OCI-LY1 (cell line): Measurements from ENCODE around the gene CCDC40.

Source experiments
- H2AFZ ChIP-seq: fragments of 200-600 bp; sonication (generic), shearing (Covaris generic); 2 replicates; pipeline ENCODE4 v1.6.0; 2014; ENCODE audit warnings: antibody characterized with exemption, mild to moderate bottlenecking, low read length
- H3F3A ChIP-seq: fragments of 200-600 bp; sonication (generic), shearing (Covaris generic); 2 replicates; pipeline ENCODE4 v1.6.0; 2014; ENCODE audit warnings: mild to moderate bottlenecking, antibody characterized with exemption, low read length, moderate library complexity; ENCODE audit not compliant: insufficient read depth
- H3K27ac ChIP-seq: fragments of 200-600 bp; sonication (generic); 2 replicates; pipeline ENCODE4 v1.5.1; 2014; ENCODE audit warnings: low read length, mixed run types, mild to moderate bottlenecking, low read depth; ENCODE audit not compliant: poor library complexity, severe bottlenecking
- H3K27me3 ChIP-seq: fragments of 200-600 bp; sonication (generic); 2 replicates; pipeline ENCODE4 v1.6.0; 2014; ENCODE audit warnings: antibody characterized with exemption, mild to moderate bottlenecking, low read length, moderate library complexity; ENCODE audit not compliant: insufficient read depth
- H3K36me3 ChIP-seq: fragments of 200-600 bp; sonication (generic); 2 replicates; pipeline ENCODE4 v1.6.1; 2014; ENCODE audit warnings: mild to moderate bottlenecking, antibody characterized with exemption, low read length, moderate library complexity, mixed read lengths; ENCODE audit not compliant: insufficient read depth
- H3K4me1 ChIP-seq: fragments of 200-600 bp; sonication (generic); 2 replicates; pipeline ENCODE4 v1.5.1; 2014; ENCODE audit warnings: mild to moderate bottlenecking, low read length, moderate library complexity; ENCODE audit not compliant: insufficient read depth, severe bottlenecking
- H3K4me2 ChIP-seq: fragments of 200-600 bp; sonication (generic), shearing (Covaris generic); 2 replicates; pipeline ENCODE4 v1.6.1; 2014; ENCODE audit warnings: low read length
- H3K4me3 ChIP-seq: fragments of 200-600 bp; sonication (generic); 2 replicates; pipeline ENCODE4 v1.5.1; 2014; ENCODE audit warnings: low read length, low read depth, mild to moderate bottlenecking, mixed read lengths; ENCODE audit not compliant: poor library complexity, severe bottlenecking
- H3K79me2 ChIP-seq: fragments of 200-600 bp; shearing (Covaris generic); 2 replicates; pipeline ENCODE4 v1.6.1; 2016; ENCODE audit warnings: mixed run types, low read length, mixed read lengths; ENCODE audit not compliant: insufficient read depth
- H3K9ac ChIP-seq: fragments of 200-600 bp; sonication (generic), shearing (Covaris generic); 2 replicates; pipeline ENCODE4 v1.6.1; 2014; ENCODE audit warnings: mild to moderate bottlenecking, low read length, mixed read lengths
- H3K9me2 ChIP-seq: fragments of 200-600 bp; sonication (generic), shearing (Covaris generic); 2 replicates; pipeline ENCODE4 v1.6.1; 2014; ENCODE audit warnings: low read depth, mild to moderate bottlenecking, low read length, mixed read lengths
- H3K9me3 ChIP-seq: fragments of 200-600 bp; shearing (Covaris generic); 2 replicates; pipeline ENCODE4 v1.6.1; 2014; ENCODE audit warnings: low read length, mixed read lengths
- H4K20me1 ChIP-seq: fragments of 200-600 bp; sonication (generic), shearing (Covaris generic); 2 replicates; pipeline ENCODE4 v1.6.0; 2016; ENCODE audit warnings: mild to moderate bottlenecking, low read length; ENCODE audit not compliant: insufficient read depth
- CTCF ChIP-seq: fragments of 200-600 bp; sonication (generic), shearing (Covaris generic); IDR thresholded peaks from 2 replicates; pipeline ENCODE4 v1.5.1; 2017; ENCODE audit warnings: mild to moderate bottlenecking, antibody characterized with exemption, low read length, moderate library complexity, mixed read lengths
- EZH2 ChIP-seq: fragments of 200-600 bp; sonication (generic), shearing (Covaris generic); IDR thresholded peaks from 2 replicates; pipeline ENCODE4 v1.8.0; 2017; ENCODE audit warnings: borderline replicate concordance, mixed run types, mild to moderate bottlenecking, antibody characterized with exemption, low read length, moderate library complexity, mixed read lengths

Gene CCDC40

GRCh38 chr17:80115159-80115558 is 78.7 kb downstream of the CCDC40 start:
- H3K9me2 ChIP-seq, result no peaks in the 10 kb centered on the region
- H3K4me1 ChIP-seq, result no peaks in the 10 kb centered on the region
- no peaks in the 10 kb centered on the region for H4K20me1 ChIP-seq
- H3K79me2 ChIP-seq, result no peaks in the 10 kb centered on the region
- no peak overlapping the region for H3K27ac ChIP-seq
- no peaks in the 10 kb centered on the region; the same call in 1 of the 2 replicates for H3F3A ChIP-seq
- no peak overlapping the region for H3K4me3 ChIP-seq
- no peak overlapping the region for H3K9ac ChIP-seq
- peaks cover 14% of the 10 kb centered on the region for H3K9me3 ChIP-seq
- H3K27me3 ChIP-seq, result peaks cover 12% of the 10 kb centered on the region; the same call in 1 of the 2 replicates
- TF ChIP-seq CTCF (no peak), EZH2 (no peak)
- no peak overlapping the region for H3K4me2 ChIP-seq
- no peaks in the 10 kb centered on the region; the same call in 1 of the 2 replicates for H3K36me3 ChIP-seq
- no peak overlapping the region for H2AFZ ChIP-seq

GRCh38 chr17:80116276-80116920 is 80.0 kb downstream of the CCDC40 start:
- no peaks in the 10 kb centered on the region for H3K9me2 ChIP-seq

GRCh38 chr17:80116921-80117380 is 80.5 kb downstream of the CCDC40 start:
- TF ChIP-seq CTCF (no peak), EZH2 (no peak)
- Histone ChIP-seq H3K27me3 (peaks cover 12% of the 10 kb centered on the region; the same call in 1 of the 2 replicates), H2AFZ (no peak overlapping the region), H4K20me1 (no peaks in the 10 kb centered on the region), H3K27ac (no peak overlapping the region), H3K4me1 (no peaks in the 10 kb centered on the region), H3K9ac (no peak overlapping the region), H3K36me3 (no peaks in the 10 kb centered on the region; the same call in 1 of the 2 replicates), H3K9me2 (no peaks in the 10 kb centered on the region), H3F3A (no peaks in the 10 kb centered on the region; the same call in 1 of the 2 replicates), H3K4me2 (no peak overlapping the region), H3K79me2 (no peaks in the 10 kb centered on the region), H3K9me3 (peaks cover 14% of the 10 kb centered on the region), H3K4me3 (no peak overlapping the region)

More at GRCh38 chr17:80116276-80116920, 80.0 kb downstream of the CCDC40 start:
- Histone ChIP-seq H3F3A (no peaks in the 10 kb centered on the region; the same call in 1 of the 2 replicates), H2AFZ (no peak overlapping the region), H3K4me2 (no peak overlapping the region), H3K4me1 (no peaks in the 10 kb centered on the region), H3K4me3 (no peak overlapping the region), H3K9me3 (peaks cover 14% of the 10 kb centered on the region), H3K9ac (no peak overlapping the region), H3K36me3 (no peaks in the 10 kb centered on the region; the same call in 1 of the 2 replicates), H4K20me1 (no peaks in the 10 kb centered on the region), H3K79me2 (no peaks in the 10 kb centered on the region), H3K27ac (no peak overlapping the region), H3K27me3 (peaks cover 12% of the 10 kb centered on the region; the same call in 1 of the 2 replicates)
- no peak for TF ChIP-seq CTCF
- TF ChIP-seq EZH2, result no peak
